Measurements from ENCODE around the gene CDH13.

CDH13 gene

GRCh38 chr16:83838151-83838550, 1211.4 kb downstream of the CDH13 start:
- H3K36me3 ChIP-seq (ENCODE audit: insufficient read depth, low read length) = no peaks in the 10 kb centered on the region
- H2AFZ ChIP-seq (ENCODE audit: low read length, unreplicated experiment) = no peak overlapping the region
- H3K4me1 ChIP-seq (ENCODE audit: control insufficient read depth, insufficient read depth, low read length, unreplicated experiment) = peaks cover 13% of the 10 kb centered on the region
- peaks cover 26% of the 10 kb centered on the region for H3K27me3 ChIP-seq (ENCODE audit: insufficient read depth, low read length)
- no peak overlapping the region for H3K4me3 ChIP-seq (ENCODE audit: low read depth, low read length)
- H3K79me2 ChIP-seq (ENCODE audit: control insufficient read depth, insufficient read depth, low read length, unreplicated experiment) = no peaks in the 10 kb centered on the region
- H3K27ac ChIP-seq (ENCODE audit: low read depth, low read length) = no peak overlapping the region

- Histone ChIP-seq H3K27ac (ENCODE audit: low read depth, low read length) (no peak overlapping the region), H2AFZ (ENCODE audit: low read length, unreplicated experiment) (no peak overlapping the region), H3K36me3 (ENCODE audit: insufficient read depth, low read length) (no peaks in the 10 kb centered on the region), H3K4me1 (ENCODE audit: control insufficient read depth, insufficient read depth, low read length, unreplicated experiment) (peaks cover 13% of the 10 kb centered on the region), H3K27me3 (ENCODE audit: insufficient read depth, low read length) (peaks cover 26% of the 10 kb centered on the region), H3K79me2 (ENCODE audit: control insufficient read depth, insufficient read depth, low read length, unreplicated experiment) (no peaks in the 10 kb centered on the region), H3K4me3 (ENCODE audit: low read depth, low read length) (no peak overlapping the region)
These were observed 1212.8 kb downstream of the CDH13 start for GRCh38 chr16:83839561-83839960.

GRCh38 chr16:83840060-83840617, 1213.4 kb downstream of the CDH13 start:
- Histone ChIP-seq H3K27me3 (ENCODE audit: insufficient read depth, low read length) (peaks cover 26% of the 10 kb centered on the region), H2AFZ (ENCODE audit: low read length, unreplicated experiment) (no peak overlapping the region), H3K36me3 (ENCODE audit: insufficient read depth, low read length) (no peaks in the 10 kb centered on the region), H3K4me3 (ENCODE audit: low read depth, low read length) (no peak overlapping the region), H3K4me1 (ENCODE audit: control insufficient read depth, insufficient read depth, low read length, unreplicated experiment) (peaks cover 13% of the 10 kb centered on the region), H3K27ac (ENCODE audit: low read depth, low read length) (no peak overlapping the region), H3K79me2 (ENCODE audit: control insufficient read depth, insufficient read depth, low read length, unreplicated experiment) (no peaks in the 10 kb centered on the region)

GRCh38 chr16:83842291-83842690, 1215.5 kb downstream of the CDH13 start:
- Histone ChIP-seq H3K4me3 (ENCODE audit: low read depth, low read length) (no peak overlapping the region), H3K4me1 (ENCODE audit: control insufficient read depth, insufficient read depth, low read length, unreplicated experiment) (no peaks in the 10 kb centered on the region), H3K27ac (ENCODE audit: low read depth, low read length) (no peak overlapping the region), H2AFZ (ENCODE audit: low read length, unreplicated experiment) (no peak overlapping the region), H3K79me2 (ENCODE audit: control insufficient read depth, insufficient read depth, low read length, unreplicated experiment) (no peaks in the 10 kb centered on the region), H3K27me3 (ENCODE audit: insufficient read depth, low read length) (peaks cover 26% of the 10 kb centered on the region), H3K36me3 (ENCODE audit: insufficient read depth, low read length) (no peaks in the 10 kb centered on the region)

GRCh38 chr16:83842756-83843507, 1216.2 kb downstream of the CDH13 start:
- Histone ChIP-seq H3K27me3 (ENCODE audit: insufficient read depth, low read length) (peaks cover 21% of the 10 kb centered on the region; the same call in 1 of the 2 replicates), H3K36me3 (ENCODE audit: insufficient read depth, low read length) (no peaks in the 10 kb centered on the region), H2AFZ (ENCODE audit: low read length, unreplicated experiment) (no peak overlapping the region), H3K4me3 (ENCODE audit: low read depth, low read length) (no peak overlapping the region), H3K27ac (ENCODE audit: low read depth, low read length) (no peak overlapping the region), H3K79me2 (ENCODE audit: control insufficient read depth, insufficient read depth, low read length, unreplicated experiment) (no peaks in the 10 kb centered on the region), H3K4me1 (ENCODE audit: control insufficient read depth, insufficient read depth, low read length, unreplicated experiment) (no peaks in the 10 kb centered on the region)

GRCh38 chr16:83843657-83844056, 1216.9 kb downstream of the CDH13 start:
- Histone ChIP-seq H3K27ac (ENCODE audit: low read depth, low read length) (no peak overlapping the region), H3K27me3 (ENCODE audit: insufficient read depth, low read length) (peaks cover 16% of the 10 kb centered on the region; the same call in 1 of the 2 replicates), H3K4me3 (ENCODE audit: low read depth, low read length) (no peak overlapping the region), H3K79me2 (ENCODE audit: control insufficient read depth, insufficient read depth, low read length, unreplicated experiment) (no peaks in the 10 kb centered on the region), H2AFZ (ENCODE audit: low read length, unreplicated experiment) (no peak overlapping the region), H3K36me3 (ENCODE audit: insufficient read depth, low read length) (no peaks in the 10 kb centered on the region), H3K4me1 (ENCODE audit: control insufficient read depth, insufficient read depth, low read length, unreplicated experiment) (no peaks in the 10 kb centered on the region)

- peaks cover 10% of the 10 kb centered on the region; the same call in 1 of the 2 replicates for H3K27me3 ChIP-seq (ENCODE audit: insufficient read depth, low read length)
- no peak overlapping the region for H2AFZ ChIP-seq (ENCODE audit: low read length, unreplicated experiment)
- no peaks in the 10 kb centered on the region for H3K79me2 ChIP-seq (ENCODE audit: control insufficient read depth, insufficient read depth, low read length, unreplicated experiment)
- H3K27ac ChIP-seq (ENCODE audit: low read depth, low read length) = no peak overlapping the region
- H3K36me3 ChIP-seq (ENCODE audit: insufficient read depth, low read length) = no peaks in the 10 kb centered on the region
- no peaks in the 10 kb centered on the region for H3K4me1 ChIP-seq (ENCODE audit: control insufficient read depth, insufficient read depth, low read length, unreplicated experiment)
- H3K4me3 ChIP-seq (ENCODE audit: low read depth, low read length) = no peak overlapping the region
These were observed 1218.5 kb downstream of the CDH13 start for GRCh38 chr16:83845263-83845662.

GRCh38 chr16:83847371-83848225, 1220.8 kb downstream of the CDH13 start:
- no peak overlapping the region for H3K27ac ChIP-seq (ENCODE audit: low read depth, low read length)
- no peaks in the 10 kb centered on the region for H3K36me3 ChIP-seq (ENCODE audit: insufficient read depth, low read length)
- no peak overlapping the region for H2AFZ ChIP-seq (ENCODE audit: low read length, unreplicated experiment)
- peaks cover 10% of the 10 kb centered on the region; the same call in 1 of the 2 replicates for H3K27me3 ChIP-seq (ENCODE audit: insufficient read depth, low read length)
- H3K79me2 ChIP-seq (ENCODE audit: control insufficient read depth, insufficient read depth, low read length, unreplicated experiment) = no peaks in the 10 kb centered on the region
- no peaks in the 10 kb centered on the region for H3K4me1 ChIP-seq (ENCODE audit: control insufficient read depth, insufficient read depth, low read length, unreplicated experiment)
- H3K4me3 ChIP-seq (ENCODE audit: low read depth, low read length) = no peak overlapping the region

GRCh38 chr16:83849421-83849820, 1222.7 kb downstream of the CDH13 start:
- no peaks in the 10 kb centered on the region for H3K36me3 ChIP-seq (ENCODE audit: insufficient read depth, low read length)
- H2AFZ ChIP-seq (ENCODE audit: low read length, unreplicated experiment) = no peak overlapping the region
- no peaks in the 10 kb centered on the region for H3K4me1 ChIP-seq (ENCODE audit: control insufficient read depth, insufficient read depth, low read length, unreplicated experiment)
- peaks cover 17% of the 10 kb centered on the region; the same call in 1 of the 2 replicates for H3K27me3 ChIP-seq (ENCODE audit: insufficient read depth, low read length)
- no peak overlapping the region for H3K4me3 ChIP-seq (ENCODE audit: low read depth, low read length)
- no peak overlapping the region for H3K27ac ChIP-seq (ENCODE audit: low read depth, low read length)
- H3K79me2 ChIP-seq (ENCODE audit: control insufficient read depth, insufficient read depth, low read length, unreplicated experiment) = no peaks in the 10 kb centered on the region

All from ACC112 (cell line).